Mesendoderm (in vitro differentiated cells): ENCODE measurements around the gene ESCO1.

Experiments
- DNase-seq: peaks from one replicate; pipeline ENCODE4 v3.0.0; 2013
- H2AK5ac ChIP-seq: 2 replicates; pipeline ENCODE4 v1.6.1; 2013; ENCODE audit warnings: low read length, inconsistent platforms
- H2BK120ac ChIP-seq: 2 replicates; pipeline ENCODE4 v1.6.1; 2013; ENCODE audit warnings: low read depth, mild to moderate bottlenecking, low read length, moderate library complexity, mixed read lengths
- H2BK15ac ChIP-seq: replicated peaks from 2 replicates; pipeline ENCODE4 v1.6.1; 2013; ENCODE audit warnings: low read depth, mild to moderate bottlenecking, moderate library complexity
- H2BK5ac ChIP-seq: 2 replicates; pipeline ENCODE4 v1.6.1; 2013; ENCODE audit warnings: low read length, inconsistent platforms
- H3K18ac ChIP-seq: 2 replicates; pipeline ENCODE4 v1.6.1; 2013; ENCODE audit warnings: mild to moderate bottlenecking, low read length, mixed read lengths
- H3K23ac ChIP-seq: one replicate; pipeline ENCODE4 v1.6.1; 2013; ENCODE audit warnings: low read length
- H3K27ac ChIP-seq: 2 replicates; pipeline ENCODE4 v1.5.1; 2013; ENCODE audit warnings: low read depth, mild to moderate bottlenecking, inconsistent platforms, low read length, moderate library complexity
- H3K27me3 ChIP-seq: 2 replicates; pipeline ENCODE4 v1.6.1; 2013; ENCODE audit warnings: low read length, control low read depth, mild to moderate bottlenecking, inconsistent platforms; ENCODE audit not compliant: insufficient read depth, poor library complexity
- H3K36me3 ChIP-seq: 2 replicates; pipeline ENCODE4 v1.6.1; 2013; ENCODE audit warnings: low read length, inconsistent platforms; ENCODE audit not compliant: control insufficient read depth, insufficient read depth
- H3K4ac ChIP-seq: one replicate; pipeline ENCODE4 v1.6.1; 2013; ENCODE audit warnings: low read depth, mild to moderate bottlenecking, low read length, moderate library complexity
- H3K4me1 ChIP-seq: 2 replicates; pipeline ENCODE4 v1.6.1; 2013; ENCODE audit warnings: low read depth, low read length, inconsistent platforms; ENCODE audit not compliant: control insufficient read depth
- H3K4me2 ChIP-seq: 2 replicates; pipeline ENCODE4 v1.6.1; 2013; ENCODE audit warnings: low read length
- H3K4me3 ChIP-seq: 2 replicates; pipeline ENCODE4 v1.5.1; 2013; ENCODE audit warnings: mild to moderate bottlenecking, low read length
- H3K56ac ChIP-seq: one replicate; pipeline ENCODE4 v1.6.1; 2013; ENCODE audit warnings: low read length
- H3K79me1 ChIP-seq: 2 replicates; pipeline ENCODE4 v1.6.1; 2013; ENCODE audit warnings: low read length, inconsistent platforms
- H3K79me2 ChIP-seq: 2 replicates; pipeline ENCODE4 v1.6.1; 2013; ENCODE audit warnings: mild to moderate bottlenecking, low read length; ENCODE audit not compliant: control insufficient read depth, insufficient read depth
- H3K9ac ChIP-seq: 2 replicates; pipeline ENCODE4 v1.6.1; 2013; ENCODE audit warnings: low read length, inconsistent platforms
- H4K5ac ChIP-seq: one replicate; pipeline ENCODE4 v1.6.1; 2013; ENCODE audit warnings: low read length
- H4K8ac ChIP-seq: one replicate; pipeline ENCODE4 v1.6.1; 2013; ENCODE audit warnings: low read depth, mild to moderate bottlenecking, control low read depth, low read length, moderate library complexity
- WGBS: extraction: QIAGEN DNeasy Blood & Tissue Kit; methylation state at CpG from one replicate; pipeline ENCODE4 v1.1.7; 2013; ENCODE audit warnings: low lambda C conversion rate, missing lambda C conversion rate; ENCODE audit not compliant: insufficient coverage; ENCODE audit errors: extremely low coverage; 5-methylcytosine and 5-hydroxymethylcytosine counted together

The ESCO1 gene

DNA sequence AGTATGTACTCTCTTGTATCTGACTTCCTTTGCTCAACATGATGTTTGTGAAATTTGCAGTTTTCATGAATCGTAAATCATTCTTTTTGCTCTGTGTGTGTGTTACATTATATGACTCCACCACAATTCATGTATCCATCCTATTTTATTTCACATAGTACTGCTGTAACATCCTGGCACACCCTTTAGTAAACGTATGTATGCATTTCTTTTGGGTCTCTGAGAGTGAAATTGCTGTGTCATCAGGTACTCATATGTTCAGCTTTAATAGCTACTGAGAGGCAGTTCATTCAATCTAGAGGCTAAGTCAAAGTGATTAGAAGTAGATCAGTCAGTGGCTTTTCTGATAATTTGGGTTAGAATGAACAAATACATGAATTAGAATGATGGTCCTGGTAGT lies 118.8 kb downstream of the ESCO1 start:
- Histone ChIP-seq H2BK15ac (no peak overlapping the region), H3K27ac (no peak overlapping the region)

DNA sequence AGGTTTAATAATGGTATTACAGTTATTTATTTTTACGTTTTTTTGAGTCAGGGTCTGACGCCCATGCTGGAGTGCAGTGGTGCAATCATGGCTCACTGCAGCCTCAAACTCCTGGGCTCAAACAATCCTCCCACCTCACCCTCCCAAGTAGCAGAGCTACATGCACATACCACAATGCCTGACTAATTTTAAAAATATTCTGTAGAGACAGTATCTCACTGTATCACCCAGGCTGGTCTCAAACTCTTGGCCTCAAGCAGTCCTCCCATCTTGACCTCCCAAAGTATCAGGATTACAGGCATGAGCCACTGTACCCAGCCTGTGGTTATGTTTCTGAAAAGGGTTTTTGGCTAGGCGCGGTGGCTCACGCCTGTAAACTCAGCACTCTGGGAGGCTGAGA lies 120.8 kb downstream of the ESCO1 start:
- Histone ChIP-seq H3K79me2 (no peaks in the 10 kb centered on the region), H3K27ac (no peak overlapping the region)

More for the DNA sequence above, 118.8 kb downstream of the ESCO1 start:
- Histone ChIP-seq H3K4me2 (no peak overlapping the region), H3K23ac (no peak overlapping the region), H3K27me3 (no peaks in the 10 kb centered on the region), H3K79me1 (no peaks in the 10 kb centered on the region), H2BK5ac (no peak overlapping the region), H3K4me1 (no peaks in the 10 kb centered on the region), H2AK5ac (no peak overlapping the region), H4K5ac (no peak overlapping the region), H4K8ac (no peak overlapping the region), H3K4me3 (no peak overlapping the region), H3K4ac (no peak overlapping the region), H3K56ac (no peak overlapping the region), H3K9ac (no peak overlapping the region), H3K18ac (no peak overlapping the region), H3K79me2 (no peaks in the 10 kb centered on the region), H2BK120ac (no peak overlapping the region), H3K36me3 (no peaks in the 10 kb centered on the region)
- no CpG with 5 or more reads among the region's 2 CpGs for WGBS
- no peak for DNase-seq

More for the DNA sequence above, 120.8 kb downstream of the ESCO1 start:
- H3K4ac ChIP-seq = no peak overlapping the region
- H3K23ac ChIP-seq = no peak overlapping the region
- no peak overlapping the region for H2AK5ac ChIP-seq
- H3K18ac ChIP-seq = no peak overlapping the region
- WGBS = no CpG with 5 or more reads among the region's 5 CpGs
- DNase-seq = no peak
- no peak overlapping the region for H2BK120ac ChIP-seq
- no peak overlapping the region for H4K5ac ChIP-seq
- no peak overlapping the region for H2BK15ac ChIP-seq
- no peaks in the 10 kb centered on the region for H3K79me1 ChIP-seq
- no peaks in the 10 kb centered on the region for H3K27me3 ChIP-seq
- no peak overlapping the region for H2BK5ac ChIP-seq
- H3K56ac ChIP-seq = no peak overlapping the region
- no peak overlapping the region for H4K8ac ChIP-seq
- H3K4me2 ChIP-seq = no peak overlapping the region
- no peak overlapping the region for H3K4me3 ChIP-seq
- H3K36me3 ChIP-seq = no peaks in the 10 kb centered on the region
- H3K9ac ChIP-seq = no peak overlapping the region
- no peaks in the 10 kb centered on the region for H3K4me1 ChIP-seq
